Measurements from ENCODE around the gene ENOX1. TPM values are rescaled to one million over a fixed set of nuclear protein-coding genes. Genes with fewer than 3 reads are reported as not detected.

Gene ENOX1
- total and polyA plus RNA-seq, 9 of the 15 experiments (the other 6 are each of a cell fraction or from before 2014, with no cell fraction given), result not detected

- Histone ChIP-seq H3K4me3 (no peak overlapping the region), H3K4me2 (ENCODE audit: insufficient read depth, low read length) (no peak overlapping the region), H3K36me3 (ENCODE audit: control insufficient read depth, insufficient read depth, low read length) (no peaks in the 10 kb centered on the region), H3K9me1 (ENCODE audit: control insufficient read depth, insufficient read depth, low read length) (no peaks in the 10 kb centered on the region), H4K20me1 (replicated peaks; ENCODE audit: control insufficient read depth, insufficient read depth, low read length) (no peaks in the 10 kb centered on the region), H3K27ac (ENCODE audit: extremely low read depth, low read depth, low read length) (no peak overlapping the region), H3K9ac (ENCODE audit: insufficient read depth in 1 of 2, low read depth in 2 of 2, low read length in 2 of 2) (no peak overlapping the region), H2AFZ (ENCODE audit: low read depth, low read length) (no peak overlapping the region), H3K79me2 (ENCODE audit: control insufficient read depth, insufficient read depth, low read length) (no peaks in the 10 kb centered on the region), H3K27me3 (ENCODE audit: control insufficient read depth in 2 of 2, insufficient read depth in 2 of 2, low read length in 2 of 2) (no peaks in the 10 kb centered on the region), H3K4me1 (replicated peaks in 1 of 2; ENCODE audit: control insufficient read depth in 2 of 2, insufficient read depth in 2 of 2, low read length in 2 of 2) (no peaks in the 10 kb centered on the region), H3K9me3 (replicated peaks; ENCODE audit: control insufficient read depth, insufficient read depth, low read depth, low read length) (no peaks in the 10 kb centered on the region)
- FAIRE-seq (no peak), ATAC-seq (no peak), DNase-seq (ENCODE audit: extremely low read depth in 1 of 4, low spot score in 3 of 4) (no peak)
- ChIA-PET POLR2A (no interaction called here), CTCF (ENCODE audit: low intra/inter-chr PET ratio) (no interaction called here)
- WGBS (ENCODE audit: insufficient coverage, low coverage, missing lambda C conversion rate), result 0% methylated on average over 2 of the region's 2 CpGs
- no peak for TF ChIP-seq ZNF507 (tag; conservative IDR thresholded peaks at IDR 0.05)
- intact Hi-C loops (cut with micrococcal nuclease), result no loop called here
- in situ Hi-C loops (cut with MboI), result no loop called here
- BruUV-seq (replicated peaks), result no TSS peak
Observed at GRCh38 chr13:43764349-43764748, 22.4 kb downstream of the ENOX1 start.

GRCh38 chr13:43763143-43763759 is 23.5 kb downstream of the ENOX1 start:
- no peak for FAIRE-seq
- Histone ChIP-seq H3K9me1 (ENCODE audit: control insufficient read depth, insufficient read depth, low read length) (no peaks in the 10 kb centered on the region), H3K36me3 (ENCODE audit: control insufficient read depth, insufficient read depth, low read length) (no peaks in the 10 kb centered on the region), H3K4me3 (no peak overlapping the region), H3K9ac (ENCODE audit: insufficient read depth in 1 of 2, low read depth in 2 of 2, low read length in 2 of 2) (no peak overlapping the region), H3K27me3 (ENCODE audit: control insufficient read depth in 2 of 2, insufficient read depth in 2 of 2, low read length in 2 of 2) (no peaks in the 10 kb centered on the region), H3K9me3 (replicated peaks; ENCODE audit: control insufficient read depth, insufficient read depth, low read depth, low read length) (no peaks in the 10 kb centered on the region), H3K4me2 (ENCODE audit: insufficient read depth, low read length) (no peak overlapping the region), H3K4me1 (replicated peaks in 1 of 2; ENCODE audit: control insufficient read depth in 2 of 2, insufficient read depth in 2 of 2, low read length in 2 of 2) (no peaks in the 10 kb centered on the region), H4K20me1 (replicated peaks; ENCODE audit: control insufficient read depth, insufficient read depth, low read length) (no peaks in the 10 kb centered on the region), H3K27ac (ENCODE audit: extremely low read depth, low read depth, low read length) (no peak overlapping the region), H2AFZ (ENCODE audit: low read depth, low read length) (no peak overlapping the region), H3K79me2 (ENCODE audit: control insufficient read depth, insufficient read depth, low read length) (no peaks in the 10 kb centered on the region)
- CTCF ChIA-PET (ENCODE audit: low intra/inter-chr PET ratio), result no interaction called here
- BruUV-seq (replicated peaks), result no TSS peak
- intact Hi-C loops (cut with micrococcal nuclease) (no loop called here), in situ Hi-C loops (cut with MboI) (no loop called here)
- no peak for DNase-seq (ENCODE audit: extremely low read depth in 1 of 4, low spot score in 3 of 4)
- POLR2A ChIA-PET, result no interaction called here
- WGBS (ENCODE audit: insufficient coverage, low coverage, missing lambda C conversion rate), result 0% methylated on average over 4 of the region's 6 CpGs
- ATAC-seq, result no peak
- TF ChIP-seq ARID2 (IDR thresholded peaks at IDR 0.05), result no peak
- TF ChIP-seq ZNF740 (CRISPR knock-in tag; IDR thresholded peaks at IDR 0.05), result no peak
- no peak for TF ChIP-seq ZNF740 (tag; IDR thresholded peaks at IDR 0.05)
- no peak for TF ChIP-seq FOS (IDR thresholded peaks at IDR 0.05; ENCODE audit: extremely low read depth, insufficient read length)
- no peak for TF ChIP-seq MAFG (tag; conservative IDR thresholded peaks at IDR 0.05)
- TF ChIP-seq DIDO1 (tag; IDR thresholded peaks at IDR 0.05; ENCODE audit: low read depth), result no peak
- no peak for TF ChIP-seq YY1 (IDR thresholded peaks at IDR 0.05; ENCODE audit: borderline replicate concordance in 1 of 3, control insufficient read depth in 1 of 3, extremely low read depth in 1 of 3, insufficient read depth in 3 of 3, insufficient read length in 1 of 3, insufficient replicate concordance in 2 of 3, low read depth in 1 of 3, low read length in 2 of 3)
- TF ChIP-seq DMBX1 (CRISPR knock-in tag; IDR thresholded peaks at IDR 0.05; ENCODE audit: borderline replicate concordance), result no peak
- TF ChIP-seq MTA1 (IDR thresholded peaks at IDR 0.05; ENCODE audit: borderline replicate concordance), result no peak
- no peak for TF ChIP-seq L3MBTL2 (IDR thresholded peaks at IDR 0.05)
- no peak for TF ChIP-seq PBX2 (CRISPR knock-in tag; IDR thresholded peaks at IDR 0.05; ENCODE audit: low read depth)
- TF ChIP-seq PBX2 (tag; conservative IDR thresholded peaks at IDR 0.05; ENCODE audit: low read depth), result no peak
